Measurements from ENCODE around the gene DOCK2. TPM values are rescaled to one million over a fixed set of nuclear protein-coding genes. Genes with fewer than 3 reads are reported as not detected.

Gene DOCK2
- total and polyA plus RNA-seq, 2 donors (not counting 3 experiments of a cell fraction or from before 2014, with no cell fraction given), result 0.62 to 4.8 TPM

GRCh38 chr5:169842699-169843098, 205.6 kb downstream of the DOCK2 start:
- POLR2A ChIA-PET, result interaction anchor here (0.6 kb wide), 1 partner anchor 51 kb away, joined by 4 read pairs; no protein-coding TSS in a partner anchor
- H3K9me1 ChIP-seq (replicated peaks; ENCODE audit: control insufficient read depth, extremely low read depth, insufficient read depth, low read length), result no peaks in the 10 kb centered on the region
- H3K4me3 ChIP-seq (replicated peaks in 1 of 3; ENCODE audit: insufficient read depth in 1 of 3, low read depth in 1 of 3, low read length in 3 of 3), result no peak overlapping the region
- BruUV-seq (replicated peaks), result no TSS peak
- H3K36me3 ChIP-seq (ENCODE audit: control insufficient read depth in 2 of 2, extremely low read depth in 1 of 2, insufficient read depth in 2 of 2, low read length in 2 of 2), result no peaks in the 10 kb centered on the region
- no peak overlapping the region for H3K4me2 ChIP-seq (ENCODE audit: insufficient read depth, low read length)
- no peak overlapping the region for H3K9ac ChIP-seq (replicated peaks; ENCODE audit: extremely low read depth, insufficient read depth, low read length)
- dilution Hi-C loops (cut with MboI; ENCODE audit: extremely low pct_ligation_motif_present, low sequenced_read_pairs) (no loop called here), intact Hi-C loops (cut with micrococcal nuclease) (loop anchor here (10.0 kb wide), 1 partner anchor 372 kb away; no protein-coding TSS in a partner anchor)
- no peaks in the 10 kb centered on the region for H3K9me3 ChIP-seq (replicated peaks; ENCODE audit: control insufficient read depth, insufficient read depth, low read length)
- H3K79me2 ChIP-seq (ENCODE audit: control insufficient read depth, insufficient read depth, low read length), result no peaks in the 10 kb centered on the region
- H2AFZ ChIP-seq (ENCODE audit: low read depth, low read length), result no peak overlapping the region
- H3K27me3 ChIP-seq (ENCODE audit: control insufficient read depth in 2 of 2, insufficient read depth in 2 of 2, low read length in 2 of 2), result peaks cover 0 to 3% of the 10 kb centered on the region in 2 experiments
- CTCF ChIA-PET, result no interaction called here
- H3K27ac ChIP-seq (ENCODE audit: insufficient read depth, low read depth, low read length), result no peak overlapping the region
- no peaks in the 10 kb centered on the region for H4K20me1 ChIP-seq (replicated peaks; ENCODE audit: control insufficient read depth, extremely low read depth, insufficient read depth, low read length)
- TF ChIP-seq MAX (IDR thresholded peaks at IDR 0.05; ENCODE audit: insufficient read depth, insufficient read length) (no peak), CTCF (IDR thresholded peaks at IDR 0.05; ENCODE audit: extremely low read depth in 1 of 2, insufficient read depth in 1 of 2, low read depth in 1 of 2, low read length in 2 of 2) (no peak), JUN (IDR thresholded peaks at IDR 0.05; ENCODE audit: borderline replicate concordance, insufficient read depth, insufficient read length, low read depth) (no peak), POLR2AphosphoS5 (IDR thresholded peaks at IDR 0.05; ENCODE audit: insufficient read depth, low read depth, low read length) (no peak), EZH2 (IDR thresholded peaks at IDR 0.05; ENCODE audit: borderline replicate concordance, low read depth, low read length, severe bottlenecking) (no peak), FOS (IDR thresholded peaks at IDR 0.05; ENCODE audit: borderline replicate concordance, insufficient read depth, low read length) (no peak), GATA2 (IDR thresholded peaks at IDR 0.05; ENCODE audit: insufficient read depth, insufficient read length, low read depth, low read length) (no peak), MYC (IDR thresholded peaks at IDR 0.05; ENCODE audit: low read depth, low read length) (no peak), POLR2A (IDR thresholded peaks at IDR 0.05; ENCODE audit: low read depth, low read length) (no peak)
- DNase-seq (ENCODE audit: low read depth, low spot score) (no peak), FAIRE-seq (no peak)
- H3K4me1 ChIP-seq (ENCODE audit: control insufficient read depth, extremely low read depth, insufficient read depth, low read length), result no peaks in the 10 kb centered on the region
